NCI-H2107 treated with DMSO at 0.1 percent for 48 hours (cell line): ENCODE results near the gene BEND5.

Experiments
- DNase-seq: peaks from one replicate; lab custom pipeline; 2025; ENCODE audit not compliant: unreplicated experiment; lab: John Stamatoyannopoulos, UW

Gene BEND5

GRCh38 chr1:48683839-48684238 lies 92.9 kb downstream of the BEND5 start:
- DNase-seq, result no peak

GRCh38 chr1:48681476-48682305 lies 95.0 kb downstream of the BEND5 start:
- no peak for DNase-seq

GRCh38 chr1:48680411-48681035 lies 96.2 kb downstream of the BEND5 start:
- peak; percentile 42 for DNase-seq

- no peak for DNase-seq
Measured at GRCh38 chr1:48679859-48680258, 96.8 kb downstream of the BEND5 start.

- no peak for DNase-seq
Measured at GRCh38 chr1:48678710-48679505, 97.8 kb downstream of the BEND5 start.
